Muscle of arm (tissue), 12 donors: ENCODE data around the gene SERPINA6. TPM values are rescaled to one million over a fixed set of nuclear protein-coding genes. Genes with fewer than 3 reads are reported as not detected.
"Not testable (repeated sequence)": the region's sequence is repeated elsewhere in the genome, so short reads cannot be mapped to it uniquely, and the experiment has no call there.

Experiments
- DNase-seq: peaks from one replicate; pipeline ENCODE4 v3.0.0-alpha.2; 2013
- polyA plus RNA-seq, 12 donors: library from polyadenylated mRNA; unstranded; fragments of 120-200 nt; gene quantifications; one replicate each; pipeline ENCODE4 v1.2.1, GENCODE V29; 2013; ENCODE audit not compliant: insufficient read length in 12 of 12

The SERPINA6 gene
- polyA plus RNA-seq, 12 donors: 0.21 to 0.86 TPM; not detected in 10

GRCh38 chr14:94292526-94292871 lies 30.6 kb downstream of the SERPINA6 start:
- DNase-seq: no peak

- no peak for DNase-seq
These were observed 31.1 kb downstream of the SERPINA6 start for GRCh38 chr14:94291906-94292525.

- DNase-seq: no peak
These were observed 31.8 kb downstream of the SERPINA6 start for GRCh38 chr14:94291159-94291905.

- DNase-seq: no peak
These were observed 32.9 kb downstream of the SERPINA6 start for GRCh38 chr14:94290197-94290596.

GRCh38 chr14:94288610-94289465 lies 34.3 kb downstream of the SERPINA6 start:
- DNase-seq: no peak

DNA sequence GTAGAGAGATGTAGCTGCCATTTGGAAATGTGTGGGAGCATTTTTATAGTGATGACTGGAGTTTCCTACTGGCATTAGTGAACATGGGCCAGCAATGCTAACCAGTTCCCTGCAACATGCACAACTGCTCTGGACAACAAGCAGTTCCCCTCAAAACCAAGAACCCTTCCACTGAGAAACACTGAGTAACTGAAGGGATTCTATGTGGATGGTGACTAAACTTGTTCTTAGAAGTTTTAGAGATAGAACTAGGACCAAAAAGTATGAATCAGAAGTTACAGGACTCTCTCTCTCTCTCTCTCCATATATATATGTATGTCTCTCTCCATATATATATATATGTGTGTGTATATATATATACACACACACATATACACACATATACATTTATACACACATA lies 38.0 kb downstream of the SERPINA6 start:
- DNase-seq: no peak

DNA sequence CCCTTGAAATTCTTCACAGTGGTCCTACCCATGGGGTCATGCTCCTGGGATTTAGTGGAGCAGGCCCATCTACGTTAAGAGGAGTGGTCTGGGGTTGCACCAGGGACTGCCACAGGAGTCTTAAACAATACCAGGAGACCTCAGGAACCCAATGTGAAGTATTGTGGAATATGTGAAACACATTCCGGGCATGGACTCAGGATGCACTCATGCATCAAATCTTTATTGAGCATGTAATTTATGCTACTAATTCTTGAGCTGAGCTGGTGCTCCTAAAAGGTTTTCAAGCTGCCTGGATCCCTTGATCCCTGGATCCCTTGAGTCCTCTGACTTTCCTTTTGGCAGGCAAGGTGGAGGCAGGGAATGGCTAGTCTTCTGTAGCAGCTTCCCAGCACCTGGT lies 38.9 kb downstream of the SERPINA6 start:
- DNase-seq: no peak

DNA sequence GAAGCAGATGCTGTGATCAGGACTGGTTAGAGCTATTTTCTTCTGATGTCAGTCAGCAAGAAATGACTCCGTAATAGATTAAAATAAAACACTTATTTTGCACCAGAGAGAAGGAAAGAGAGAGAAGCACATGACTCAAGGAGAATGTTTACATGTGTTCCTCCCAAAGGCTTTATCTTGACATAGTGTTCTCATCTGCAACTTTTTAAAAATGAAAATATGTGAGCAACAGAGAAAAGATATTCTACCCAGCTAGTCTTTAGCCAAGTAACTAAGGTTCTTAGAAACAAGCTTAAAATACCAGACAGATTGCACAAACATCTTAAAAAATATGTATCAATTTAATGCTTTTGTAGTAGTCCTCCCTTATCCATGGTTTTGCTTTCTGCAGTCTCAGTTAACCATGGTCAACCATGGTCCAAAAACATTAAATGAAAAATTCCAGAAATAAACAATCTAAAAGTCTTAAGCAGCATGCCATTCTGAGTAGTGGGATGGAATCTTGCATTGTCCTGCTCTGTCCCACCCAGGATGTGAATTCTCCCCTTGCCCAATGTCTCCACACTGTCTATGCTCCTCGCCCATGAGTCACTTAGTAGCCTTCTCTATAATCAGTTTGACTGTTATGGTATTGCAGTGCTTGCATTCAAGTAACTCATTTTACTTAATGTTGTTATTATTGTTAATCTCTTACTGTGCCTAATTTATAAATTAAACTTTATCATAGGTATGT lies 40.0 kb downstream of the SERPINA6 start:
- no peak for DNase-seq

GRCh38 chr14:94278731-94279130 lies 44.4 kb downstream of the SERPINA6 start:
- no peak for DNase-seq

DNA sequence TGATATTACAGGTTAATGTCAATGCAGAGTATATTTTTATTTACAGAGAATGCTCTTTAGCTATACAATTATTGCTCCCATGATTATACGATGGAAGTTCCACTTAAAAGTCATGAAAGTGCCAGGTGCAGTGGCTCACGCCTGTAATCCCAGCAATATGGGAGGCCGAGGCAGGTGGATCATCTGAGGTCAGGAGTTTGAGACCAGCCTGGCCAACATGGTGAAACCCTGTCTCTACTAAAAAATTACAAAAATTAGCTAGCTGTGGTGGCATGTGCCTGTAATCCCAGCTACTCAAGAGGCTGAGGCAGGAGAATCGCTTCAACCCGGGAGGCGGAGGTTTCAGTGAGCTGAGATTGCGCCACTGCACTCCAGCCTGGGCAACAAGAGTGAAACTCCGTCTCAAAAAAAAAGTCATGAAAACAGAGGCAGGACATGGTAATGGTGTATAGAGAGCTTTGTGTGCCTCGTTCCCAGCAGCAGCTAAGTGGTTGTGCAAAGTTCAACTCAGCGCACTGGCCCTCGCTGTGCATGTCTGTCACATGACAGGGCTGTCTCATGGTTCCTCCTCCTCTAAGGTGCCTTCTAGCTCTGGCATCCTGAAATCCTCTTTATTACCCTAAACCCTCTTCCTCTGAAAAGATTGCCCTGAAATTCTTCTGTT lies 46.1 kb downstream of the SERPINA6 start:
- not testable (repeated sequence) for DNase-seq

- no peak for DNase-seq
These were observed 54.0 kb downstream of the SERPINA6 start for GRCh38 chr14:94269156-94269555.

GRCh38 chr14:94268582-94268981 lies 54.6 kb downstream of the SERPINA6 start:
- DNase-seq: not testable (repeated sequence)

- DNase-seq: no peak
These were observed 55.8 kb downstream of the SERPINA6 start for GRCh38 chr14:94267352-94267751.

DNA sequence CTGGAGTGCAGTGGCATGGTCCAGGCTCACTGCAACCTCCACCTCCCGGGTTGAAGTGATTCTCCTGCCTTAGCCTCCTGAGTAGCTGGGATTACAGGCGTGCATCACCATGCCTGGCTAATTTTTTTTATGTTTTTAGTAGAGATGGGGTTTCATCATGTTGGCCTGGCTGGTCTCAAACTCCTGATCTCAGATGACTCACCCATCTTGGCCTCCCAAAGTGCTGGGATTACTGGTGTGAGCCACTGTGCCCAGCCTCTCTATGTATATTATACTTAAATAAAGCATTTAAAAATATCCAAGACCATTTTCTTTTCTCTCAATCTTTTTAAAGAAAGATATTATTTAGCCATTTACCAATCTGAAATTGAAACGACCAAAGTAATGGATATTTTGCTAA lies 58.9 kb downstream of the SERPINA6 start:
- DNase-seq: not testable (repeated sequence)

Other genes with a start within 250 kb of the SERPINA6 start
- 100 to 1,000 TPM in 4 of 12 donors, 10 to 100 TPM in 7, not detected in 1; 86.0 to 163 (median 93.9) TPM for gene DDX24, start 242.1 kb downstream of the SERPINA6 start, polyA plus RNA-seq
- 10 to 100 TPM in 11 of 12 donors, not detected in 1; 10.7 to 69.1 (median 15.5) TPM for gene IFI27L1, start 242.0 kb downstream of the SERPINA6 start, polyA plus RNA-seq
- gene IFI27, start 212.6 kb downstream of the SERPINA6 start, polyA plus RNA-seq: 1 to 10 TPM in 10 of 12 donors, not detected in 2; 1.4 to 5.7 (median 3.1) TPM
- 10 to 100 TPM in 9 of 12 donors, 1 to 10 TPM in 2, not detected in 1; 7.6 to 29.5 (median 12.5) TPM for gene IFI27L2, start 193.7 kb downstream of the SERPINA6 start, polyA plus RNA-seq
- gene PPP4R4, start 149.0 kb downstream of the SERPINA6 start, polyA plus RNA-seq: under 1 TPM in 8 of 12 donors, not detected in 4; 0.10 to 0.30 (median 0.19) TPM
- under 1 TPM in 6 of 12 donors, not detected in 6; 0.03 to 0.43 (median 0.04) TPM for gene SERPINA10, start 30.1 kb downstream of the SERPINA6 start, polyA plus RNA-seq
- not detected for gene SERPINA2, start 43.4 kb upstream of the SERPINA6 start, polyA plus RNA-seq
- 10 to 100 TPM in 4 of 12 donors, 1 to 10 TPM in 7, not detected in 1; 1.1 to 98.2 (median 2.3) TPM for gene SERPINA1, start 65.3 kb upstream of the SERPINA6 start, polyA plus RNA-seq
- under 1 TPM in 3 of 12 donors, not detected in 9; 0.13 to 0.75 (median 0.26) TPM for gene SERPINA11, start 129.5 kb upstream of the SERPINA6 start, polyA plus RNA-seq
- gene SERPINA9, start 152.9 kb upstream of the SERPINA6 start, polyA plus RNA-seq: not detected
- not detected for gene SERPINA12, start 186.1 kb upstream of the SERPINA6 start, polyA plus RNA-seq
- gene SERPINA4, start 238.1 kb upstream of the SERPINA6 start, polyA plus RNA-seq: 1 to 10 TPM in 1 of 12 donors, under 1 TPM in 2, not detected in 9; 0.15 to 1.2 (median 0.25) TPM